PC-3 (cell line): ENCODE data around the gene EPB41L4A.

Source experiments
- CTCF ChIP-seq: fragments of 300-600 bp; sonication (generic); conservative IDR thresholded peaks from 2 replicates; pipeline ENCODE4 v1.5.1; 2017; ENCODE audit warnings: antibody characterized with exemption, low read depth, mild to moderate bottlenecking, low read length
- EZH2 ChIP-seq: fragments of 300-600 bp; sonication (generic); IDR thresholded peaks from one replicate; pipeline ENCODE4 v1.6.1; 2017; ENCODE audit warnings: antibody characterized with exemption, mild to moderate bottlenecking, low read length; ENCODE audit not compliant: unreplicated experiment
- EZH2phosphoT487 ChIP-seq: fragments of 300-600 bp; sonication (generic); IDR thresholded peaks from 2 replicates; pipeline ENCODE4 v1.6.1; 2018; ENCODE audit warnings: mild to moderate bottlenecking, antibody characterized with exemption, low read length, borderline replicate concordance

GRCh38 chr5:112390327-112390726 is 28.8 kb downstream of the EPB41L4A start:
- TF ChIP-seq CTCF (no peak), EZH2 (no peak), EZH2phosphoT487 (no peak)
